ENCODE results near the gene SHROOM3. TPM values are rescaled to one million over a fixed set of nuclear protein-coding genes. Genes with fewer than 3 reads are reported as not detected.
A peak's percentile ranks its signal among the peaks of the same experiment; 100 is the strongest.

SHROOM3 gene
- total RNA-seq, 6 experiments from 2014 or later: 39.1 to 98.7 (median 40.9) TPM

GRCh38 chr4:76623217-76624045 lies 188.4 kb downstream of the SHROOM3 start:
- DNase-seq: peak; percentile 58
- H3K36me3 Mint-ChIP-seq (ENCODE audit: low read depth): 0 out of 2 replicates have a peak, but pooled peaks cover 4% of the 10 kb centered on the region
- no peaks in the 10 kb centered on the region for H3K9me3 Mint-ChIP-seq
- no peaks in the 10 kb centered on the region for H3K27me3 Mint-ChIP-seq (ENCODE audit: insufficient read depth)
- no peak for TF ChIP-seq CTCF (IDR thresholded peaks at IDR 0.05)
- H3K4me1 Mint-ChIP-seq (ENCODE audit: low read depth): peaks cover 82% of the 10 kb centered on the region
- peak overlapping the region; percentile 48 for H3K4me3 Mint-ChIP-seq
- H3K27ac Mint-ChIP-seq: peak overlapping the region; percentile 94

DNA sequence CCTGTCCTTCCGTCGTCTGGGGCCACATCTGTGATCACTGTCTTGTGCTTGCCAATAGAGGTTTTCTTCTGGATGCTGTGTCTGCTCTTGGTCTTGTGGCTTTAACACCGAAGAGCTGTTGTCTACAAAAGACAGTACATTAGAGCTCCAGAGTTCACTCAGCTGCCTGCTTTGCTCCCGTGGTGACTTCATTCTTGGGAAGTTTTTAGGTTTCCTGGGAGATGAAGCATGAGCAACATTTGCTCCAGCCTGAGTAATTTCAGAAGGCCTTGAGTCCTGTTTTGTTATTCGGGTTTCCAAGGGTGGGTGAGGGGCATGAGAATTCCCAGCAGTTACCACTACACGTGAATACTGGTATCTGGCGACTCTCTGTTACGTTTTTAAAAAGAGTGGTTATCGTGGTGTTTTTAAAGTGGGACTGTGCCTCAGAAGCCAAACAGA lies 189.2 kb downstream of the SHROOM3 start:
- H3K4me1 Mint-ChIP-seq (ENCODE audit: low read depth): peaks cover 82% of the 10 kb centered on the region
- H3K9me3 Mint-ChIP-seq: no peaks in the 10 kb centered on the region
- TF ChIP-seq CTCF (IDR thresholded peaks at IDR 0.05): no peak
- peak overlapping the region; percentile 94 for H3K27ac Mint-ChIP-seq
- peak; percentile 96 for DNase-seq
- peak overlapping the region; percentile 48 for H3K4me3 Mint-ChIP-seq
- peaks cover 7% of the 10 kb centered on the region for H3K36me3 Mint-ChIP-seq (ENCODE audit: low read depth)
- H3K27me3 Mint-ChIP-seq (ENCODE audit: insufficient read depth): no peaks in the 10 kb centered on the region

- peaks cover 83% of the 10 kb centered on the region for H3K4me1 Mint-ChIP-seq (ENCODE audit: low read depth)
- peak overlapping the region; percentile 94 for H3K27ac Mint-ChIP-seq
Observed at GRCh38 chr4:76624931-76625715, 190.1 kb downstream of the SHROOM3 start.

GRCh38 chr4:76626686-76627465 lies 191.8 kb downstream of the SHROOM3 start:
- Mint-ChIP-seq H3K36me3 (ENCODE audit: low read depth) (peaks cover 16% of the 10 kb centered on the region), H3K27me3 (ENCODE audit: insufficient read depth) (no peaks in the 10 kb centered on the region), H3K9me3 (no peaks in the 10 kb centered on the region; the same call in 1 of the 2 replicates), H3K27ac (peak overlapping the region; percentile 25; the same call in 1 of the 2 replicates), H3K4me3 (no peak overlapping the region), H3K4me1 (ENCODE audit: low read depth) (peaks cover 83% of the 10 kb centered on the region)
- TF ChIP-seq CTCF (IDR thresholded peaks at IDR 0.05): peak; percentile 65
- DNase-seq: no peak

More at GRCh38 chr4:76624931-76625715, 190.1 kb downstream of the SHROOM3 start:
- H3K27me3 Mint-ChIP-seq (ENCODE audit: insufficient read depth): no peaks in the 10 kb centered on the region
- no peaks in the 10 kb centered on the region for H3K9me3 Mint-ChIP-seq
- no peak for TF ChIP-seq CTCF (IDR thresholded peaks at IDR 0.05)
- H3K36me3 Mint-ChIP-seq (ENCODE audit: low read depth): peaks cover 9% of the 10 kb centered on the region
- DNase-seq: no peak
- no peak overlapping the region for H3K4me3 Mint-ChIP-seq

GRCh38 chr4:76628251-76628650 lies 193.2 kb downstream of the SHROOM3 start:
- no peaks in the 10 kb centered on the region for H3K27me3 Mint-ChIP-seq (ENCODE audit: insufficient read depth)
- no peaks in the 10 kb centered on the region; the same call in 1 of the 2 replicates for H3K9me3 Mint-ChIP-seq
- no peak for TF ChIP-seq CTCF (IDR thresholded peaks at IDR 0.05)
- H3K4me3 Mint-ChIP-seq: no peak overlapping the region
- no peak overlapping the region for H3K27ac Mint-ChIP-seq
- peaks cover 24% of the 10 kb centered on the region for H3K36me3 Mint-ChIP-seq (ENCODE audit: low read depth)
- peaks cover 81% of the 10 kb centered on the region for H3K4me1 Mint-ChIP-seq (ENCODE audit: low read depth)
- no peak for DNase-seq
